Muscle of leg (tissue), 11 donors: Measurements from ENCODE around the gene GRID2. TPM values are rescaled to one million over a fixed set of nuclear protein-coding genes. Genes with fewer than 3 reads are reported as not detected.
"Not testable (repeated sequence)": the region's sequence is repeated elsewhere in the genome, so short reads cannot be mapped to it uniquely, and the experiment has no call there.

Experiments
- DNase-seq: peaks from one replicate; pipeline ENCODE4 v3.0.0; 2013
- H3K27ac ChIP-seq: one replicate; pipeline ENCODE4 v1.5.1; 2013; ENCODE audit warnings: mild to moderate bottlenecking, low read length, control low read depth
- H3K27me3 ChIP-seq: one replicate; pipeline ENCODE4 v1.6.1; 2013; ENCODE audit warnings: low read length; ENCODE audit not compliant: control insufficient read depth, insufficient read depth
- H3K36me3 ChIP-seq: one replicate; pipeline ENCODE4 v1.6.1; 2013; ENCODE audit warnings: low read length; ENCODE audit not compliant: control insufficient read depth, insufficient read depth
- H3K4me1 ChIP-seq: one replicate; pipeline ENCODE4 v1.6.1; 2013; ENCODE audit warnings: low read length; ENCODE audit not compliant: control insufficient read depth, insufficient read depth
- H3K4me3 ChIP-seq: one replicate; pipeline ENCODE4 v1.5.1; 2013; ENCODE audit warnings: low read length, control low read depth
- H3K9me3 ChIP-seq: replicated peaks from 2 replicates; pipeline ENCODE4 v1.6.1; 2013; ENCODE audit warnings: low read depth, low read length; ENCODE audit not compliant: control insufficient read depth
- WGBS: methylation state at CpG from one replicate; pipeline ENCODE4 v1.1.5; 2013; ENCODE audit warnings: missing lambda C conversion rate; ENCODE audit not compliant: insufficient coverage; 5-methylcytosine and 5-hydroxymethylcytosine counted together
- polyA plus RNA-seq, 8 donors: library from polyadenylated mRNA; unstranded; fragments of 120-200 nt; gene quantifications; one replicate each; pipeline versions ENCODE4 v1.2.1 to v1.2.3, GENCODE V29; 2013; ENCODE audit warnings: inconsistent platforms in 1 of 8, low replicate concordance in 1 of 8; ENCODE audit not compliant: insufficient read length in 8 of 8, insufficient read depth in 1 of 8
- total RNA-seq: library from RNA; stranded (reverse); fragments of 120-200 nt; gene quantifications from one replicate; pipeline ENCODE4 v1.2.4, GENCODE V29; 2013

GRID2 gene
- total and polyA plus RNA-seq, 9 donors = 0.29 to 1.4 (median 0.60) TPM

GRCh38 chr4:93342738-93343137 lies 1039.0 kb downstream of the GRID2 start:
- Histone ChIP-seq H3K36me3 (no peaks in the 10 kb centered on the region), H3K9me3 (no peaks in the 10 kb centered on the region), H3K27me3 (no peaks in the 10 kb centered on the region), H3K4me3 (no peak overlapping the region), H3K4me1 (no peaks in the 10 kb centered on the region), H3K27ac (no peak overlapping the region)
- DNase-seq = no peak
- WGBS = 67% methylated on average over 1 of the region's 2 CpGs

- Histone ChIP-seq H3K27ac (no peak overlapping the region), H3K36me3 (no peaks in the 10 kb centered on the region), H3K27me3 (no peaks in the 10 kb centered on the region), H3K4me1 (no peaks in the 10 kb centered on the region), H3K4me3 (no peak overlapping the region), H3K9me3 (no peaks in the 10 kb centered on the region)
- WGBS = 94% methylated on average over 3 of the region's 4 CpGs
- no peak for DNase-seq
Observed at GRCh38 chr4:93346840-93347239, 1043.1 kb downstream of the GRID2 start.

GRCh38 chr4:93348896-93349295 lies 1045.1 kb downstream of the GRID2 start:
- Histone ChIP-seq H3K36me3 (no peaks in the 10 kb centered on the region), H3K27ac (no peak overlapping the region), H3K4me1 (no peaks in the 10 kb centered on the region), H3K4me3 (no peak overlapping the region), H3K27me3 (no peaks in the 10 kb centered on the region), H3K9me3 (no peaks in the 10 kb centered on the region)
- WGBS = no CpG with 5 or more reads among the region's 3 CpGs
- DNase-seq = no peak

GRCh38 chr4:93351846-93352245 lies 1048.1 kb downstream of the GRID2 start:
- Histone ChIP-seq H3K27me3 (no peaks in the 10 kb centered on the region), H3K4me1 (no peaks in the 10 kb centered on the region), H3K27ac (no peak overlapping the region), H3K9me3 (no peaks in the 10 kb centered on the region), H3K36me3 (no peaks in the 10 kb centered on the region), H3K4me3 (no peak overlapping the region)
- DNase-seq = no peak
- WGBS = no CpG with 5 or more reads among the region's 1 CpG

- Histone ChIP-seq H3K4me1 (no peaks in the 10 kb centered on the region), H3K36me3 (no peaks in the 10 kb centered on the region), H3K27ac (no peak overlapping the region), H3K9me3 (no peaks in the 10 kb centered on the region), H3K4me3 (no peak overlapping the region), H3K27me3 (no peaks in the 10 kb centered on the region)
- WGBS = 100% methylated on average over 1 of the region's 4 CpGs
- no peak for DNase-seq
Observed at GRCh38 chr4:93355411-93355810, 1051.6 kb downstream of the GRID2 start.

- H3K4me1 ChIP-seq = no peaks in the 10 kb centered on the region
- DNase-seq = no peak
- WGBS = no CpG with 5 or more reads among the region's 3 CpGs
- H3K36me3 ChIP-seq = no peaks in the 10 kb centered on the region
- no peak overlapping the region for H3K4me3 ChIP-seq
- H3K27ac ChIP-seq = no peak overlapping the region
- H3K9me3 ChIP-seq = no peaks in the 10 kb centered on the region
- no peaks in the 10 kb centered on the region for H3K27me3 ChIP-seq
Observed at GRCh38 chr4:93359586-93359985, 1055.8 kb downstream of the GRID2 start.

- WGBS = 86% methylated on average over 1 of the region's 9 CpGs
- DNase-seq, H3K4me1 ChIP-seq, H3K27ac ChIP-seq, H3K27me3 ChIP-seq, H3K4me3 ChIP-seq, H3K9me3 ChIP-seq, H3K36me3 ChIP-seq: not testable (repeated sequence)
Observed at GRCh38 chr4:93366169-93366755, 1062.5 kb downstream of the GRID2 start.

- Histone ChIP-seq H3K27ac (no peak overlapping the region), H3K27me3 (no peaks in the 10 kb centered on the region), H3K9me3 (peaks cover 3% of the 10 kb centered on the region), H3K36me3 (no peaks in the 10 kb centered on the region), H3K4me1 (no peaks in the 10 kb centered on the region), H3K4me3 (no peak overlapping the region)
- WGBS = 74% methylated on average over 3 of the region's 4 CpGs
- DNase-seq = no peak
Observed at GRCh38 chr4:93368968-93369367, 1065.2 kb downstream of the GRID2 start.

GRCh38 chr4:93370256-93370655 lies 1066.5 kb downstream of the GRID2 start:
- DNase-seq = no peak
- H3K4me3 ChIP-seq = no peak overlapping the region
- H3K9me3 ChIP-seq = no peaks in the 10 kb centered on the region
- no peaks in the 10 kb centered on the region for H3K4me1 ChIP-seq
- no peaks in the 10 kb centered on the region for H3K27me3 ChIP-seq
- H3K36me3 ChIP-seq = no peaks in the 10 kb centered on the region
- H3K27ac ChIP-seq = no peak overlapping the region
- 90% methylated on average over 2 of the region's 6 CpGs for WGBS

- no peak for DNase-seq
- H3K4me1 ChIP-seq = no peaks in the 10 kb centered on the region
- WGBS = no CpG with 5 or more reads among the region's 4 CpGs
- no peak overlapping the region for H3K4me3 ChIP-seq
- no peaks in the 10 kb centered on the region for H3K36me3 ChIP-seq
- H3K9me3 ChIP-seq = no peaks in the 10 kb centered on the region
- no peaks in the 10 kb centered on the region for H3K27me3 ChIP-seq
- H3K27ac ChIP-seq = no peak overlapping the region
Observed at GRCh38 chr4:93373893-93374860, 1070.4 kb downstream of the GRID2 start.
